Measurements from ENCODE around the gene CHURC1. TPM values are rescaled to one million over a fixed set of nuclear protein-coding genes. Genes with fewer than 3 reads are reported as not detected.

The CHURC1 gene
- total and polyA plus RNA-seq, 2 of the 8 experiments (the other 6 are each of a cell fraction or from before 2014, with no cell fraction given): 50.2 to 59.3 TPM

DNA sequence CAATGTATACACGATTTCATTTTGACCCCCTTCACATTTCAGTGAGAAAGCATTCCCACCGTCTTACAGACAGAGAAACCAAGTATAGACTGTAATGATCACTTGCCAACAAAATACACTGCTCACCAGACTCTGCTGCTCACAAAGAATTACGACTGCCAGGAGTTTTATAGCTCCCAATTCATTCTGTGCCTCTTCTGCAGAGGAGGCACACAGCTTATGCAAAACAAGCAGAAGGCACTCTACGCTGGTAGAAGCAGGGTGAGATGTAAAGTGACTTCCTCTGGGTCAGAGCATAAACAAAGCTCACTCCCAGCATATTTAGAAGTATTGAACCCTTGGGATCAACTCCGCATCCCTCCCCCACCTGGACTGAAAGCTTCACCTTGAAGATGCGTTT, 49.1 kb upstream of the CHURC1 start:
- H4K5ac ChIP-seq (ENCODE audit: insufficient read length, low read depth, low read length): no peak overlapping the region
- FAIRE-seq: peak; percentile 28
- POLR2A ChIA-PET (ENCODE audit: partially characterized antibody): interaction anchor here (1.1 to 1.7 kb wide), 3 partner anchors 10 to 15 kb away, joined by 3 to 5 read pairs (median 3); no protein-coding TSS in a partner anchor
- no peak overlapping the region for H3K56ac ChIP-seq (replicated peaks; ENCODE audit: insufficient read length, low read depth, low read length)
- H3K4me2 ChIP-seq (ENCODE audit: insufficient read depth in 1 of 2, low read depth in 2 of 2, low read length in 2 of 2): no peak overlapping the region
- no peak overlapping the region for H4K8ac ChIP-seq (ENCODE audit: extremely low read depth, insufficient read depth, low read length)
- no peaks in the 10 kb centered on the region; a peak in 1 of 7 replicates for H3K27me3 ChIP-seq (replicated peaks in 1 of 4; ENCODE audit: control insufficient read depth in 3 of 4, extremely low read depth in 1 of 4, insufficient read depth in 3 of 4, low read length in 3 of 4)
- no peak overlapping the region for H2AK5ac ChIP-seq (ENCODE audit: low read depth, low read length)
- no peak overlapping the region for H3K18ac ChIP-seq (ENCODE audit: extremely low read depth, low read length)
- peaks cover 2 to 16% (median 6%) of the 10 kb centered on the region in 4 experiments; a peak in 4 of 7 replicates for H3K4me1 ChIP-seq (replicated peaks in 1 of 4; ENCODE audit: control insufficient read depth in 3 of 4, insufficient read depth in 4 of 4, low read length in 3 of 4)
- H3K27ac ChIP-seq (ENCODE audit: low read depth, low read length): no peak overlapping the region
- no peaks in the 10 kb centered on the region for H3K79me1 ChIP-seq (ENCODE audit: low read depth, low read length)
- no peaks in the 10 kb centered on the region for H3K9me3 ChIP-seq (ENCODE audit: insufficient read depth in 2 of 2, low read depth in 1 of 2, low read length in 1 of 2)
- H3K79me2 ChIP-seq (ENCODE audit: control insufficient read depth in 1 of 2, insufficient read depth in 2 of 2, low read length in 2 of 2): no peaks in the 10 kb centered on the region
- H2BK12ac ChIP-seq (ENCODE audit: low read depth, low read length): no peak overlapping the region; the same call in 1 of the 2 replicates
- no peak overlapping the region for H4K91ac ChIP-seq (replicated peaks; ENCODE audit: insufficient read length, low read length)
- H2BK120ac ChIP-seq (replicated peaks; ENCODE audit: low read depth, low read length): peak overlapping the region; percentile 38
- H2BK15ac ChIP-seq (ENCODE audit: low read length): peak overlapping the region; percentile 73; the same call in 1 of the 2 replicates
- H4K20me1 ChIP-seq (replicated peaks in 1 of 2; ENCODE audit: control insufficient read depth in 1 of 2, insufficient read depth in 2 of 2, low read length in 2 of 2): no peaks in the 10 kb centered on the region
- CTCF ChIA-PET (ENCODE audit: partially characterized antibody): interaction anchor here (0.7 to 6.7 kb wide), 15 partner anchors 9 to 194 kb away, joined by 3 to 41 read pairs (median 5); partner anchors contain the start of gene SPTB
- no peak overlapping the region for H3K14ac ChIP-seq (ENCODE audit: insufficient read length)
- no peaks in the 10 kb centered on the region for H3K36me3 ChIP-seq (ENCODE audit: control insufficient read depth in 2 of 4, insufficient read depth in 4 of 4, low read length in 3 of 4)
- no peak overlapping the region for H3K4ac ChIP-seq (replicated peaks; ENCODE audit: insufficient read length, low read depth, low read length)
- WGBS, 2 experiments (ENCODE audit: extremely low coverage in 1 of 2, insufficient coverage in 1 of 2, insufficient read length in 1 of 2, insufficient replicate concordance in 2 of 2, low coverage in 1 of 2, low lambda C conversion rate in 2 of 2, missing lambda C conversion rate in 1 of 2): 79% methylated on average over 6 of the region's 6 CpGs; no CpG with 5 or more reads in 1 of the 2 experiments
- H3K9ac ChIP-seq (replicated peaks in 1 of 4; ENCODE audit: extremely low read depth in 1 of 4, low read depth in 3 of 4, low read length in 3 of 4): no peak overlapping the region
- no peak overlapping the region for H2BK5ac ChIP-seq (ENCODE audit: low read depth, low read length)
- no peak overlapping the region for H3K4me3 ChIP-seq (ENCODE audit: extremely low read depth in 1 of 4, insufficient read depth in 2 of 4, low read depth in 3 of 4, low read length in 4 of 4)
- no peak overlapping the region for H2BK20ac ChIP-seq (ENCODE audit: low read length)
- H3K23me2 ChIP-seq (ENCODE audit: low read depth, low read length): no peaks in the 10 kb centered on the region
- H3K23ac ChIP-seq (ENCODE audit: insufficient read length): no peak overlapping the region
- H2AFZ ChIP-seq (ENCODE audit: low read length): 0 out of 2 replicates have a peak overlapping the region, but pooled peaks have one; percentile 37
- DNase-seq (ENCODE audit: low read depth in 1 of 2, low spot score in 2 of 2): no peak
- TF ChIP-seq, protein P1, sequence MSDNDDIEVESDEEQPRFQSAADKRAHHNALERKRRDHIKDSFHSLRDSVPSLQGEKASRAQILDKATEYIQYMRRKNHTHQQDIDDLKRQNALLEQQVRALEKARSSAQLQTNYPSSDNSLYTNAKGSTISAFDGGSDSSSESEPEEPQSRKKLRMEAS (IDR thresholded peaks at IDR 0.05): no peak
- no peak for TF ChIP-seq CHD1 (IDR thresholded peaks at IDR 0.05; ENCODE audit: low read depth, low read length)
- TF ChIP-seq RAD21 (IDR thresholded peaks at IDR 0.05 in 1 of 2, conservative IDR thresholded peaks at IDR 0.05 in 1 of 2; ENCODE audit: low read depth in 2 of 2, low read length in 2 of 2): no peak
- TF ChIP-seq, protein P2, sequence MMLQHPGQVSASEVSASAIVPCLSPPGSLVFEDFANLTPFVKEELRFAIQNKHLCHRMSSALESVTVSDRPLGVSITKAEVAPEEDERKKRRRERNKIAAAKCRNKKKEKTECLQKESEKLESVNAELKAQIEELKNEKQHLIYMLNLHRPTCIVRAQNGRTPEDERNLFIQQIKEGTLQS (IDR thresholded peaks at IDR 0.05; ENCODE audit: insufficient read depth, low read depth, low read length): no peak
- no peak for TF ChIP-seq CTCF (IDR thresholded peaks at IDR 0.05; ENCODE audit: control extremely low read depth in 1 of 3, insufficient read depth in 1 of 3, low read depth in 1 of 3, low read length in 3 of 3)
- no peak for TF ChIP-seq NRF1 (IDR thresholded peaks at IDR 0.05; ENCODE audit: low read depth, low read length)
- no peak for TF ChIP-seq ZNF274 (IDR thresholded peaks at IDR 0.05; ENCODE audit: borderline replicate concordance, extremely low read depth, low read length)
- no peak for TF ChIP-seq EGR1 (IDR thresholded peaks at IDR 0.05; ENCODE audit: borderline replicate concordance, low read depth, low read length)
- TF ChIP-seq BCL11A (IDR thresholded peaks at IDR 0.05; ENCODE audit: low read depth in 2 of 2, low read length in 2 of 2): no peak
